ENCODE data around the gene IMMP2L. TPM values are rescaled to one million over a fixed set of nuclear protein-coding genes. Genes with fewer than 3 reads are reported as not detected.
"Not testable (repeated sequence)": the region's sequence is repeated elsewhere in the genome, so short reads cannot be mapped to it uniquely, and the experiment has no call there.

The IMMP2L gene
- total RNA-seq, 1 donor from 2014 or later = 32.0 TPM

DNA sequence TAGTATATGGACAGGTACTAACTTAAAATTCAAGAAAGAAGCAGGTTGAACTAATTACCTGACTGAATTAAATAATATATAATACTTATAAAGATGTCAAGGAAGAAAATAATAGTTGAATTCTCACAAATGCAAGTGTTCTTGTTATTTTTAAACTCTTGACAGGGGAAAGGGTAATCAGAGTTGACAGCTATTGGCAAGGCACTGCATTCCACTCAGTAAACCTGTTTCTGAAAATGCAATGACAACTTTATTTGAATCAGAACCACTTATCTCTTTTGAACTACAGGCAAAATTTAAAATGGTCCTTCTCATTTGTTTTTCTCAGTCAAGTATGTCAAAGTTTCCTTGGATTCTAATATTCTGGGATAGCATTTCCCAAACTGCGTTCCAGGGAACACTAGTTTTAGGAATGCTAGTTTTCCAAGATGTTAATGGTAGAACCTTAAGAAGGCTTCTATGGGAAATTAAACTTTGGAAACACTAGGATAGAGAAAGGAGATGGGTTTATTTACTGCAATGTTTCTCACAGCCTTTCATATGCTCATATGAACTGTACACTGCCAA is 575.1 kb downstream of the IMMP2L start:
- peak; percentile 8 for DNase-seq

DNA sequence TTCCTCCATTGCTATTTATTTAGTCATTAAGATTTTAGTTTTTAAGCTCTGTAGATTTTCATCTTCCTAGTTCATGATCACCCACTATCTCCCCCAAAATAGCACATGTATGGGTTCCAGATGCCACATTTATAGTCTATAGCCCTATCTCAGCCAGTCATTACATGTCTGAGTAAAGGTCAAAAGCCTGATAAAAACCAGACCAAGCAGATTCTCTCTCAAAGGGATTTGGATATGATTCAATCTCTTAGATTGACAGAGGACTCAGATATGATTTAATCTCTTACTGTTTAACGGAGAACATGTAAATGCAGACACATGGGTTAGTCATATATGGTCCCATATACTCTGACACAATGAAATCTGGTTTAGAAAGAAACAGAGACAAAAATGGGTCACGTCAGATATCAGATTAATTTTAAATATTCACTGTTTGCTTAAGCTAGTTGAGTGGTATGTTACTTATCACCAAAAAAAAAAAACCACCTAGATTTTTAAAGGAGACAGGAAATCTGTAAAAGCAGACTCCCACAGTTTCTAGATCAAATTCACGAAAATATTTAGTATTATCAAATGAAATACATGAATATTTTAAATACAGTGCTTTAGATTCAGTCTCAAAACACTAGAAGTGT is 578.4 kb downstream of the IMMP2L start:
- DNase-seq = no peak

DNA sequence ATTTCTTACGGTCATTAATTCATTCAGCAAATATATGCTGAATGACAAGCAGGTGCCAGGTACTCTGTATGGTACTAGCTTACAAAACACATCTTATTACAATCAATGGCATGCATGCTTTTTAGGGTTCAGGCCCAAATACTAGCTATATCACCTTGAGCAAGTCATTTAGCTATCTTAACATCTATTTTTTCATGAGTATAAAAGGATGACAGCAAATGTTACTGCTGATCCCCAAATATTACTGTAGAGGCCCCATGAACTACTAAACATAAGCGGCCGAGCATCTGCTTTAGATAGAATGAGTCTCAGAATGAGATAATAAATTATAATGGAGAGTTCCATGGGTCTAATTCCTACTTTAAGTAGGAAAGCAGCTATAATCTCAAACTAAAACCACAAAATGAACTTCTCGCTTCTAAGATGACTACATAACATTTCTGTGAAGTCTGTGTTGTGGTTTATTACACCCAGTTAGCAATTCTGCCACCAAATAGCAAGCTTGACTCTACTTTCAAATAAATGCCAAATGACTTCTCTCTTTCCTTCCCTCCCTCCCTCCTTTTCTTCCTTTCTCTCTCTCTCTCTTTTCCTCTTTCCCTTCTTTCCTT is 585.1 kb downstream of the IMMP2L start:
- DNase-seq = no peak

DNA sequence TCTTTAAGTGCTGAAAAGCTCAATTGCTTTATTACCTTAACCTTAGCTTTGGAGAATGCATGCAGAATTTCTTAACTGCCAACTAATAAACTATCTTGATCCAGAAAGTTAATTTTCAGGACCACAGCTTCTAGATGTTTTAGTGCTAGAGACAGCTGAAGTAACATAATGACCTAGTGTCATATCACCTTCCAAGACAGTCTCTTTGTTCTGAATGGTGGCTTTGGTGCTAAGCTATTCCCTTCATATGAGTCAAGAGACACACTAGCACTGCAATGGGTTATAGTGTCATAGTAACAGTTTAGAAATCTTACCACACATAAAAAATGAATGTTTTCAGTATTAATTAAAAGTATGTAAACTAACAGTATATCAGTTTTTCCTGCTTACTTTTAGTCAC is 586.8 kb downstream of the IMMP2L start:
- peak; percentile 3 for DNase-seq

DNA sequence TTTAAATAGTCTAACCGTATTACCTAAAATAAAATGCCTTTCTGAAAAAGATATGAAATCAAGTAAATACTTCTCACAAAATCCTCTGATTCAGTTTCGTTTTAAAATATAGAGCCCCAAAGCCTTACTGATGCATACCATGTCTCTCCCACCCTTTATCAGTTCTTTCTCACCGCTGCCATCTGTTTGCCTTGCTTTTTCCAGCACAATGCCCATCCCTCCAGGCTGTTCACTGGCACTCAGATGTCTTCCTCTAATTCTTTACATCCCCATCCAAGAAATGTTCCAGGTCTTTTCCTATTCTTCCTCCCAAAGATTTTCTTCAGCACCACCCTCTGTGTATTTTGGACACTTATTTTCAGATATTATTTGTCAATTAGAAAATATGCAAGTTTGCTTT is 587.9 kb downstream of the IMMP2L start:
- DNase-seq = no peak

DNA sequence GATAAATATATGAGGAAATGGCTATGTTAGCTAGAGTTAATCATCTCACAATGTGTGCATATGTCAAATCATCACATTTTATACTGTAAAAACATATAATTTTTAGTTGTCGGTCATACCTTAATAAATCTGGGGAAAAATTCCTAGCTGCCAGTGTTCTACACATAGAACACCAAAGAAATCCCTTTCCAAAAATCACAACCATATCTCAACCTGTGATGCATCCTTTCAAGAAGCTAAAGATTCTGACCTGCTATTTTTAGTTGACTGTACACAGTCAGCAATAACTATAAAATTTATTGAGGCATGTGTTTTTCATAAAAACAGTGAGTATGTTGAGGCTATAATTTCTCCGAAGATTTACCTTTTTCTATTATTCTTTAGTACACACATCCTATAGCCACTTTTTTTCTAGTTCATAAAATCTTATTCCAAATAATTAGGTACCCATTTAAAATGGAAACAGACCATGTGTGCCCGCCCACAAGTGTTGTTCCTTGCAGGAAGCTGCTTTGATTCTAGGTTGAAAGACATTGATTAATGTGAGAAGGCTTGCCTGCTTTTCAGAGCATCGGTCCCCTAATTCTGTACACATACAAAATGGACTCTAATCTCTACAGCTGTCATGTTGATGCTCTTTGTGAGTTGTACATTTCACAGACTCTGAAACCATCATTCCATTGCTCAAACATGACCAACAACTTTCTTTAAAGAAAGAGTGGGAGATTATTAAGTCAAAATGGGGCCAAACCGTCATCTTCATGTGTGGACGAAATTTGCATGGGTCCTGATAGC is 588.9 kb downstream of the IMMP2L start:
- DNase-seq = no peak

DNA sequence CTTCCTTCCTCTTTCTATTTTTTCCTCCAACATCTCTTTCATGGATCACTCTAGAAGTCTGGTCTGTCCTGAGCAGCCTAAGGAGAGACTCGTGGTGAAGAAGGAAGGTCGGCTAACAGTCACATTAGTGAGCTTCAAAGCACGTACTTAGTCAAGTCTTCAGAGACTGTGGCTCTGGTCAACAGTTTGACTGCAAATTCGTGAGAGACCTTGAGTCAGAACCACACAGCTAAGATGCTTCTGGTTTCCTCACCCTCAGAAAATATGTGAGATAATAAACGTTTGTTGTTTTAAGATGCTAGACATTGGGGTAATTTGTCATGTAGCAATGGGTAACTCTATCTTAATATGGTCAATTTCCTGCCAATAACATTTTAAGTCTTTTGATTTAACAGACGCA is 597.5 kb downstream of the IMMP2L start:
- DNase-seq = no peak

DNA sequence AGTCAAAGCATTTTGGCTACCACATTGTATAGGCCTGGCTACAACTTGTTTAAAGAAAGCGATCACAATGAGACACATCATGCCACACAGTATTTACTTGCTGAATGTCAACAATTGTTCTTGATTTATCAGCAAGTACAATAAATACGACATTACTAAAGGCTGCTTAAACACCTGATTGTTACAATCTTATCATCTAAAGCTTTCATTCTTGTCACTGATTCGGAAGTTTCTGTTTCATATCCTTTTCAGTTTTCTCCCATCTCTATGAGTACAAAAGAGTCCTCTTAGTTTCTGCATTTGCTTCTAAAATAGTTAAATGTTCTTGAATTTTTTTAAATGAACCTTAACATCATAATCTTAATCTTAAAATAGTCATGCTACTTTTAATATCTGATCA is 599.5 kb downstream of the IMMP2L start:
- no peak for DNase-seq

DNA sequence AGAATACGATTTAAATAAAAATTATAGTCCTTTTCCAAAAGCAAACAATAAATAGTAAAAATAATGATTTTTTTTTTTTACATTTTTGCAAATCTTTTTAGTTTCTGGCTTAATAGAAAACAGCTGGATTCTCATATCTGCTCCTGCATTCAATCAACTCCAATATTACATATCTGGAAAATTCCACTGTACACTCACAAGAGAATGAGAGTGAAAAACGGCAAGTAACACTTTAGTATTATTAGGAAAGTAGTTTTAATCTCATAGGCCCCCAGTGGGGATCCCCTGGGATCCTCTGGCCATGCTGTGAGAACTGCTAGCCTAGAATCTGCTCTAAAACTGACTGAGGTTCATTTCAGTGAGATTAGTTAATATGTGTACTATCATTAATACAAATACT is 599.9 kb downstream of the IMMP2L start:
- no peak for DNase-seq

DNA sequence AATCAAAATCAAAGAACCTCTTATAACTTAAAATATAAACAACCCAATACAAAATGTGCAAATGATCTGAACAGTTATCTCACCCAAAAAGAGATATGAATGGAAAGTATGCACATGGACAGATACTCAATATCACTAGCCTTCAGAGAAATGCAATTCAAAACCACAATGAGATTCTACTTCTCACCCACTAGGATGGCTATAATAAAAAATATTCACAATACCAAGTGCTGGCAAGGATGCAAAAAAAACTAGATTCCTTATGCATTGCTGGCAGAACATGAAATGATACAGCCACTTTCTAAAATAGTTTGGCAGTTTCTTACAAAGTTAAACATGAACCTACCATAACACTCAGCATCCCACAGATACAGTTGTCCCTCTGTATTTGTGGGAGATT is 601.5 kb downstream of the IMMP2L start:
- DNase-seq = no peak

DNA sequence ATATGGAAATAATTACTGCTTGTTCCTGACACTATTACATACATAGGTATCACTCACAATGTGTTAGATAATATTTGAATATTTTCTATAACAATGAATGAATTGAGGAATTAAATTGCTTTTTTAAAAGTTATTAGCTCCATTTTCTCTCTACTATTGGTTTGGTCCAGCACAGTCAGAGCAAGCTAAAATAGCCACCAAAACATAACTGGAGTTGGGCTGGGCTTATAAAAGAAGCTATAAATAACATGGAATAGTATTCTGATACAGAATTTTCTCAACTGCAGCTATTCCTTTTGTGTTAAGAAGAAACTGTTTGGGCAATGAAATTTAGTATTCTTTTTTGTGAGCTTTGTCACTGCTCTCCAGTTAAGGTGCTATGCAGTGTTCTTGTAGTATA is 614.0 kb downstream of the IMMP2L start:
- DNase-seq = no peak

DNA sequence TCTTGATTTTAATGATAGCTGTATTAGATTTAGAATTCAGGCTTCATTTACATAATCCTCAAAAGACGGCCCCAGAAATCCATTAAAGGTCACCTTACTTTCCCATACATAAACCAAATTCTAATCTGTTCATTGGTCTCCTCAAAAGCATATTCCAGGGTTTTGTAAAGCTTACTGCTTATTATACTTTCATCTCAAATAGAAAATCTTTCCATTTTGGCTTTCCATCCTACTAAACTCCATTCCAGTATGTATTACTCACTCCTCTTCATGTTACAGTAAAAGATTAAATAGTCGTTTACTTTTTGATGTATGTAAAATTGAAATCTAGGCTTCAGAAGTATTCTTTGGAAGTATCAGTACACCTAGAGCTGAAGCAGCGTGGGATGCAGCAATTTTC is 614.9 kb downstream of the IMMP2L start:
- DNase-seq = no peak

DNA sequence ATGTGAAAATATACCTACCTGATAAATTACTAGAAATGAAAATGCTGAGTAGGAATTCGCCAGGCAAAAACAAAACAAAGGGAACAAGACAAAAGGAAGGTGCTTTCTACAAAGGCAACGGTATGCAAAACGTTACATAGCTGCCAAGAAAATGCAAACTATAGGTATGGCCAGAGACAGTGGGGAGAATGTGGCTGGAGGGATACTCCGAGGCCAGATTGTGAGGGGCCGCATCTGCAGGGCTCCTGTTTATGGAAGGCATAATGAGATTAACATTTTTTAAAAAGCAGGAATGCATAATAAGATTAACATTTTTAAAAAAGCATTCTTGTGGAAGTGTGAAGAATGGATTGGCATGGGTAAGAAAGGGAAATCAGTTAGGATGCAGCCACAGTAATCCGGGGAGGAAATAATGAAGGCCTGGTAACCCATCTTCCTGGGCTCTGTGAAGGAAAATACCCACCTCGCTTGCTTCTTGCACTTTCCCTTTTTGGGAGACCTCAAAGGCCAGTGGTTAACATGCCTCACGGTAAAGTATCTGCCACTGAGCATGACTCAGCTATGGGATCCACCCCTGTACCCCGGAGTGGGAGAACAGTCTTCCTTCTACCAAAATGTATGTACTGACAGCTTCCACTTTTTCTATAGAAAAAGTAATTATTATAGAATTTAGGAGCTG is 617.2 kb downstream of the IMMP2L start:
- no peak for DNase-seq

DNA sequence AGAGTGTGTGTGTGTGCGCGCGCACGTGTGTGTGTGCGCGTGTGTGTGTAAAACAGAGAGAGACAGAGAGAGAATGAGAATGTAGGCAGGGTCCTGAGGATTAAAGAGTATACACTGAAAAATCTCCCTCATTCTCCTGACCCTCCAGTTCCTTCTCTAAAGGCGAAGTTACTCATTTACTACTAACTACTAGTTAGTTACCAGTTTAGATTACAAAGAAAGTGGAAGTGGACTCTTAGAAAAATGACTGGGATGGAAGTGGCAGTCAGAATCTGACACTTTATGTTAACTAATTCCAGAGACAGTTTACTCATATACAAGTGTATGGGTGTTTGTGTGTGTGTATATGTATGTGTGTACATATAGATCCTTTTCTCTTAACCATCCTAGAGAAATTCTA is 617.8 kb downstream of the IMMP2L start:
- DNase-seq = no peak

DNA sequence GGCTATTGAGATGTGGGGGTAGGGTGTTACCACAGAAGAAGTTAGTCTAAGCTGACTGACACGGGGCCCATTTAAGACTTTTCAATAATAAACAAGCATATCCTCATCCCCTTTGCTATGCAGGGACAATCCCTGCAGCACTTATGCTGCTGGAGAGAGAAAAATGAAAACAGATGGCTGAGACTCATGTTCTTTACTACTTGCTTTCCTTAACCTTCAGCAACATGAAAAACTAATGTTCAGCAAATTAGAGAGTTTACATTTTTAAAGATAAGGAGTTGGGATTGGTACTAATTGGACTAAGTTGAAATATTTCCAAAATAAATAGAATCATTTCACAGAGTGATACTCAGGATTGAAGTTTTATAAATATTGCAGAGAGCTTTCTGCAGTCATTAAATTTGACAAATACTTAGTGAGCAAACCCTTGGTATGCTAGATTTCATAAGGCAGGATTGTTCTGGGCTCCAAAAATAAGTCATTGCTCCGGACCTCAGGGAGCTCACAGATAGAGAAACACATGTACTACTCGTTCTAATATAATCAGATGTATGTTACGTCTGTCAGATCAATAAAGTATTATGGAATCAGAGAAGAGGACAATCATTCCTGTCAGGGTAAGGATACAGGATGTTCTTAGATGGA is 618.5 kb downstream of the IMMP2L start:
- DNase-seq = peak; percentile 24

DNA sequence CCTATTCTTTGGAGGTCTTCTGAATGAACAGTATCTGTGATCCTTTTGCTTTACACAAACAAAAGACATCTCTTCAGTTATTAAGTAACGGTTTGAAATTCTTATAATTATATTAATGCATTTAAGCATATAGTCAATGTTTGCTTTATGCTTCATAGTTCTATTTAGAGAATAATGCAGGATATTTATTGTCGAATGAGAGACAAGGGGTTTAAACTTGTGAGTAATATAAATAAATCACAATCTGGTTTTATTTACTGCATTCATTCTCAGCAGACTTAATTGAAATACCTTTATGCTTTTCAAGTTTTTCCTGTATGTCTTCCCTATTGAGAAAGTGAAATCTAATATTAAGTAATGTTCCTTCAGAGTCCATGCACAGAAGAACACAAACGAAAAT is 620.9 kb downstream of the IMMP2L start:
- no peak for DNase-seq

DNA sequence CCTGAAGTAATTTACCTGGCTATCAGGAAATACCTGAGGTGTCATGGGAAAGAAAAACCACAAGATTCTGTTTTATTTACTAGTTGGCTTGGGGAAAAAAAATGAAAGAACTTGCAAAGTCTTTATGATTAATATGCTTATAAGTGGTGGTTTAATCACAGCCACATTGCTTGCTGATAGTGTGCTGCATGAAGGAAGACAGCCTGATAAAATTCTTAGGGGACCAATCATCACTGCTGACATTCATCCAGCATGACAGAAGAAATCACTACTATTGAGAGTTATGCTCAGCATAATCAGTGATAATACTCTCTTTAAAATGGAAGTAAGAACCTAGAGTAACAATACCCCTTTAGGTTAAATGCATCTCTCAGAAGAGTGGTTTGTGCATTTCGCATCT is 621.5 kb downstream of the IMMP2L start:
- DNase-seq = no peak

DNA sequence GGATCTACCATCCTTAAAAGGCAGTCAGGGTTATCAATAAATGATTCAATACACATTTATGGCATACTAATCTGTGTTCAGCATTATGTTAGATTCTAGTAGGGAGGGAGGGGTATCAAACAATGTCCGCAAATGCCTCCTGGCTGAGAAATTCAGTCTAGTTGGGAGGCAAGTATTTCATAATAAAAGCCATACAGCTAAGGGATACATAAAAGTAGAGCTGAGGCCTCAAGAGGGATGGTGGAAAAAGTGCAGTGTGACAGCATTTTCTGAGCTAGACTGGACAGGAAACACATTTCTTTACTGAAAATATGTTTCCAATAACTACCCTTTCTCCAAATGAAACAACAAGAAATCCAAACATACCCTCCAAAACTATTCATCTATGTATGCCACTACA is 624.1 kb downstream of the IMMP2L start:
- peak; percentile 13 for DNase-seq

DNA sequence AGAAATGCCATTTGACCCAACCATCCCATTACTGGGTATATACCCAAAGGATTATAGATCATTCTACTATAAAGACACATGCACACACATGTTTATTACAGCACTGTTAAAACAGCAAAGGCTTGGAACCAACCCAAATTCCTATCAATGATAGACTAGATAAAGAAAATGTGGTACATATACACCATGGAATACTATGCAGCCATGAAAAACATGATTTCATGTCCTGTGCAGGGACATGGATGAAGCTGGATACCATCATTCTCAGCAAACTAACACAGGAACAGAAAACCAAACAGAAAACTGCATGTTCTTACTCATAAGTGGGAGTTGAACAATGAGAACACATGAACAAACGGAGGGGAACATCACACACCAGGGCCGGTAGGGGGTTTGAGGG is 625.6 kb downstream of the IMMP2L start:
- not testable (repeated sequence) for DNase-seq

DNA sequence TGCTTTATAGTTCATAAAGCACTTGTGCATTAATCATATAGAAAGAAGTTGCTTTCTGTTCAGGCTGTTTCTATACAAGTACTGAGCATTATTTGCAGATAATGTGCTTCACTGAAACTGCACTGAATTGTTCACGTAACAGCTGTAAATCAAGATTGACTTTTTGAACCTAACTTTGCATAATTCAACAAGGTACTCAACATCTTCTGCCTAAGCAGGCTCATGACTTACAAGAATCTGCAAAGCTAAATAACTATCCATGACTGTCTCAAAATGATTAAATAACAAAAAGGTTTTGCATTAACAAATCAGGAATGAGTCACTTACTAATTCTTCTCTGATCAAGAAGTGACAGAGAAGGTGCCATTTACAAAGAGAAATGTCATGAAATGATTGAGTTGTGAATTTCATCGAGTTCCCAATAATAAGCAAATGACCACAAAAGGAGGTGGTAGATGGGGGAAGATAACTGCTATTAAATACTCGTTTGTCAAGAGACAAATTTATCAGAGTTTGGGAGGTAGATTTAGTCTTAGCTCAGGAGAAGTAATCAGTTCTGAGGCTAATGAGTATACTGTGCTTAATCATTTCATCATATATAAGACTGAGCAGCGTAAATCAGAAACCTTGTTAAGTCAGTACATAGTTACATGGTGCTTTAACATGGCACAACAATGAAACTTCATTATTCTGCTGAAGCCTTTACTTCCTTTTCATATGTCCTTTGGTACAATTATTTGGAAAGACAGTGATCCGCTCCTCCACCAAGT is 632.6 kb downstream of the IMMP2L start:
- DNase-seq = no peak

DNA sequence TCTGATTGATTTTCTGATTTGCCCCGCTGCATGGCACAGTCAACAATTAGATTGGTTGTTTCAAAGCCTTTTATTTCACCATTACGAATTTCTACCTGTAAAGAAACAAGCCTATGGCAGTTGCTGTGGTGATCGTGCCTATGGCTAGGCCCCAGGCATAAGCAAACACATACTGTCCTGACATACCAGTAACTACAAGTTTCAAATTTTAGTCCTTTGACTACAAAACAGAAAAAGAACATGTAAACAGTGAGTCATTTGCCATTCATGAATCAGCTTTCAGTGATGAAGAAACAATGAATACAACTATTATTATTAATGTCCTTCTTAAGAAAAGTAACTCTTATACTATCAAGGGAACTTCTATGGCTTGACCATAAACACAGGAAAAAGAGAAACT is 639.4 kb downstream of the IMMP2L start:
- no peak for DNase-seq
